ENCODE data around the gene FUT2.
A peak's percentile ranks its signal among the peaks of the same experiment; 100 is the strongest.

Gene FUT2

GRCh38 chr19:48695743-48696352 is at the start of gene FUT2:
FUT2 (plus strand) TSS chr19:48695971; CDS start chr19:48702957, 6,986 bp downstream.
- no peak within 1 kb of the TSS for H3K4me2 ChIP-seq
- no peaks in the 10 kb centered on the region for H3K4me1 ChIP-seq (ENCODE audit: low read depth, poor library complexity, severe bottlenecking)
- no peak within 1 kb of the TSS for H3K4me3 ChIP-seq (IDR thresholded peaks at IDR 0.05; ENCODE audit: insufficient read depth, low read depth, low read length)
- H4K20me1 ChIP-seq (ENCODE audit: insufficient read depth): no peaks in the 10 kb centered on the region
- no peak within 1 kb of the TSS for H3K9ac ChIP-seq
- TF ChIP-seq, protein P1, sequence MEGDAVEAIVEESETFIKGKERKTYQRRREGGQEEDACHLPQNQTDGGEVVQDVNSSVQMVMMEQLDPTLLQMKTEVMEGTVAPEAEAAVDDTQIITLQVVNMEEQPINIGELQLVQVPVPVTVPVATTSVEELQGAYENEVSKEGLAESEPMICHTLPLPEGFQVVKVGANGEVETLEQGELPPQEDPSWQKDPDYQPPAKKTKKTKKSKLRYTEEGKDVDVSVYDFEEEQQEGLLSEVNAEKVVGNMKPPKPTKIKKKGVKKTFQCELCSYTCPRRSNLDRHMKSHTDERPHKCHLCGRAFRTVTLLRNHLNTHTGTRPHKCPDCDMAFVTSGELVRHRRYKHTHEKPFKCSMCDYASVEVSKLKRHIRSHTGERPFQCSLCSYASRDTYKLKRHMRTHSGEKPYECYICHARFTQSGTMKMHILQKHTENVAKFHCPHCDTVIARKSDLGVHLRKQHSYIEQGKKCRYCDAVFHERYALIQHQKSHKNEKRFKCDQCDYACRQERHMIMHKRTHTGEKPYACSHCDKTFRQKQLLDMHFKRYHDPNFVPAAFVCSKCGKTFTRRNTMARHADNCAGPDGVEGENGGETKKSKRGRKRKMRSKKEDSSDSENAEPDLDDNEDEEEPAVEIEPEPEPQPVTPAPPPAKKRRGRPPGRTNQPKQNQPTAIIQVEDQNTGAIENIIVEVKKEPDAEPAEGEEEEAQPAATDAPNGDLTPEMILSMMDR (conservative IDR thresholded peaks at IDR 0.05; ENCODE audit: low read depth, low read length): no peak
- H2AFZ ChIP-seq (ENCODE audit: low read depth): no peak within 1 kb of the TSS
- H3K36me3 ChIP-seq (ENCODE audit: insufficient read depth): no peaks in the 10 kb centered on the region
- peaks cover 72% of the 10 kb centered on the region for H3K27me3 ChIP-seq (ENCODE audit: insufficient read depth, low read depth)
- H3K27ac ChIP-seq: no peak within 1 kb of the TSS
- H3K79me2 ChIP-seq (ENCODE audit: insufficient read depth, low read depth): no peaks in the 10 kb centered on the region

DNA sequence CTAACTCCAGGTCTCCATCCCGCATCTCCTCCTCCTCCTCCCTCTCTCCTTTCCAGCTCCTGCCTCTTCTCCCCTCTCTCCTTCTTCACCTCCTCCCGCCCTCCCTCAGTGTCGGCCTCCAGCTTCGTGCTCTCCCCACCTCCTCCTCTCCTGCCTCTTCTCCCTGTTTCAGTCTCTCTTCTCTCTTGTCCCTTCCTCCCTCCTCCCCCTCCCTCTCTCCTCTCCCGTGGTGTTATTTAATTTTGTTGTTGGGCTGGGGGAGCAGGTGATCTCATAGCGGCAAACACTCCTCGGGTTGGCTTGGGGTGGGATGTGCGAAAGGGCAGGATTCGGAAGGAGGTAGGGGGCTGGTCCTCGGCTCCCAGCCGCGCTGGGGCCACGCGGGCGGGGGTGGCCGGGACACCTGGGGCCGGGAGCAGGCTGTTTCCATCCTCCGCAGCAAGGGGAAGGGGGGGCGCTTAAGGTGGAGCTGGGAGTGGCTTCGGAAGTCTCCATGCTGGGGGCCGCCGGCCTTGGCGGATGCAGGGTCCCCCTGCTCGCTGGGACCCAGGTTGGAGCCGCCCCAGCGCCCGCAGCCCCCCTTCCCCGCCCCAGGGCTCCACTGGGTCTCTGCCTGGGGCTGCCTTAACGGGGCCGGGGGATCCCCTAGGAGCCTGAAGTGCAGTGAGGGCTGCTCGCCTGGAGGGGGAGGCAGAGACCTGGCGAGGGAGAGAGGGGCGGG is 49.6 kb upstream of the FUT2 start, which contains the start of gene CA11:
TSS of gene CA11 (minus strand) at position 187 of the 721 bp plus-strand sequence. CDS start 555 bp downstream, outside the sequence.
- Histone ChIP-seq H2AFZ (ENCODE audit: low read depth) (peak within 1 kb of the TSS; percentile 90), H3K4me2 (peak within 1 kb of the TSS; percentile 98), H3K9ac (peak within 1 kb of the TSS; percentile 50), H3K79me2 (ENCODE audit: insufficient read depth, low read depth) (no peaks in the 10 kb centered on the region), H3K27ac (no peak within 1 kb of the TSS), H4K20me1 (ENCODE audit: insufficient read depth) (no peaks in the 10 kb centered on the region), H3K4me1 (ENCODE audit: low read depth, poor library complexity, severe bottlenecking) (peaks cover 18% of the 10 kb centered on the region), H3K4me3 (IDR thresholded peaks at IDR 0.05; ENCODE audit: insufficient read depth, low read depth, low read length) (no peak within 1 kb of the TSS), H3K36me3 (ENCODE audit: insufficient read depth) (no peaks in the 10 kb centered on the region), H3K27me3 (ENCODE audit: insufficient read depth, low read depth) (peaks cover 17% of the 10 kb centered on the region)
- TF ChIP-seq, protein P1 (conservative IDR thresholded peaks at IDR 0.05; ENCODE audit: low read depth, low read length): peak; percentile 80

DNA sequence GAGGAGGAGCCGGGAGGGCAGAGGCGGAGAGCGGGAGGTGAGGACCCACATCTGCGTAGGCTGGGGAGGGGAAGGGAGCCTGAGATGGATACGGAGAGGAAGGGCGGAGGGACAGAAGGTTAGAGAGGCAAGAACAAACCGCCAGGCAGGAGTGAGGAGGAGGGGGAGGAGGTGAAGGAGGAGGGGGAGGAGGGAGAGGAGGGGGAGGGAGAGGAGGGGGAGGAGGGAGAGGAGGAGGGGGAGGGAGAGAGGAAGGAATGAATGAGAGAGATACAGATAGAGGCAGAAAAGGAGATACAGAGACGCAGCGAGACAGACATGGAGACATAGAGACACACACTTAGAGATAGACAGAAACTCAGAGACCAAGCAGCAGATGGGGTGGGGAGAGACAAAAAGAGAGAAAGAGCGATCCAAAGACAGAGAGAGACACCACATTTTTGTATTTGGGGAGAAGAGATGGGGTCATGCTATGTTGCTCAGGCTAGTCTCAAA is 49.0 kb upstream of the FUT2 start:
- Histone ChIP-seq H3K27ac (no peak overlapping the region), H3K4me1 (ENCODE audit: low read depth, poor library complexity, severe bottlenecking) (peaks cover 18% of the 10 kb centered on the region), H2AFZ (ENCODE audit: low read depth) (peak overlapping the region; percentile 90), H3K79me2 (ENCODE audit: insufficient read depth, low read depth) (no peaks in the 10 kb centered on the region), H3K36me3 (ENCODE audit: insufficient read depth) (no peaks in the 10 kb centered on the region), H3K4me3 (IDR thresholded peaks at IDR 0.05; ENCODE audit: insufficient read depth, low read depth, low read length) (no peak overlapping the region), H3K27me3 (ENCODE audit: insufficient read depth, low read depth) (peaks cover 12% of the 10 kb centered on the region), H3K9ac (0 out of 2 replicates have a peak overlapping the region, but pooled peaks have one; percentile 50), H3K4me2 (peak overlapping the region; percentile 98; the same call in 1 of the 2 replicates), H4K20me1 (ENCODE audit: insufficient read depth) (no peaks in the 10 kb centered on the region)
- TF ChIP-seq, protein P1 (conservative IDR thresholded peaks at IDR 0.05; ENCODE audit: low read depth, low read length): no peak

DNA sequence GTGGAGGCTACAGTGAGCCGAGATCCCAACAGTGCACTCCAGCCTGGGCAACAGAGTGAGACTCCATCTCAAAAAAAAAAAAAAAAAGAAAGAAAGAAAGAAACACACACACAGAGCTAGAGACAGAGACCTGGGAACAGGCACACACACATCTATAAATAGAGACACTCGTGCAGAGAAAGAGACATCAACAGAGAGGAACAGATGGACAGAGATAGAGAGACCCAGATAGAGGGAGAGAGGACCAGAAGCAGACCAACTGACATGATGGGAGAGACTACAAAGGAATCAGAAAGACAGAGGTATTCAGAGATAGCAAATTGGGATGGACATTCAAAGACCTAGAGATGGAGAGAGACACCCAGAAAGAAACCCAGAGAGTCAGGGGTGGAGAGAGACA is 47.6 kb upstream of the FUT2 start:
- Histone ChIP-seq H3K4me1 (ENCODE audit: low read depth, poor library complexity, severe bottlenecking) (peaks cover 18% of the 10 kb centered on the region), H3K36me3 (ENCODE audit: insufficient read depth) (no peaks in the 10 kb centered on the region), H2AFZ (ENCODE audit: low read depth) (no peak overlapping the region), H3K27me3 (ENCODE audit: insufficient read depth, low read depth) (peaks cover 8% of the 10 kb centered on the region), H3K27ac (no peak overlapping the region), H3K4me3 (IDR thresholded peaks at IDR 0.05; ENCODE audit: insufficient read depth, low read depth, low read length) (no peak overlapping the region), H3K9ac (no peak overlapping the region), H3K4me2 (no peak overlapping the region), H4K20me1 (ENCODE audit: insufficient read depth) (no peaks in the 10 kb centered on the region), H3K79me2 (ENCODE audit: insufficient read depth, low read depth) (no peaks in the 10 kb centered on the region)
- TF ChIP-seq, protein P1 (conservative IDR thresholded peaks at IDR 0.05; ENCODE audit: low read depth, low read length): no peak
